CD14-positive monocyte (primary cell): Measurements from ENCODE around the gene BLMH. TPM values are rescaled to one million over a fixed set of nuclear protein-coding genes. Genes with fewer than 3 reads are reported as not detected.

Source experiments
- DNase-seq, 3 donors: peaks; one replicate each; pipeline ENCODE4 v3.0.0-alpha.2; 2011 to 2022
- H2AFZ ChIP-seq: 2 replicates; pipeline ENCODE4 v1.6.0; 2012; ENCODE audit warnings: mild to moderate bottlenecking, low read depth, low read length, inconsistent platforms; ENCODE audit not compliant: insufficient read depth, poor library complexity, severe bottlenecking
- H3K27ac ChIP-seq, 2 donors: 1 replicate in 1 of 2; 2 replicates in 1 of 2; pipeline ENCODE4 v1.5.1; 2012 to 2013; ENCODE audit warnings: low read length in 2 of 2, control low read depth in 1 of 2, inconsistent platforms in 1 of 2, low read depth in 1 of 2, mild to moderate bottlenecking in 1 of 2
- H3K27me3 ChIP-seq, 2 donors: one replicate each; pipeline versions ENCODE4 v1.6.0 to v1.6.1; 2011 to 2013; ENCODE audit warnings: low read length in 2 of 2; ENCODE audit not compliant: control insufficient read depth in 2 of 2, insufficient read depth in 2 of 2
- H3K36me3 ChIP-seq, 2 donors: replicated peaks in 1 of 2; 1 replicate in 1 of 2; 2 replicates in 1 of 2; pipeline versions ENCODE4 v1.5.1 to v1.6.1; 2012 to 2013; ENCODE audit warnings: low read length in 2 of 2, control low read depth in 1 of 2, inconsistent platforms in 1 of 2, mild to moderate bottlenecking in 1 of 2; ENCODE audit not compliant: insufficient read depth in 2 of 2, control insufficient read depth in 1 of 2
- H3K4me1 ChIP-seq, 2 donors: 1 replicate in 1 of 2; 2 replicates in 1 of 2; pipeline versions ENCODE4 v1.5.1 to v1.6.1; 2012 to 2013; ENCODE audit warnings: low read length in 2 of 2, control low read depth in 1 of 2, inconsistent platforms in 1 of 2, mild to moderate bottlenecking in 1 of 2, moderate library complexity in 1 of 2; ENCODE audit not compliant: insufficient read depth in 2 of 2, control insufficient read depth in 1 of 2
- H3K4me2 ChIP-seq: replicated peaks from 2 replicates; pipeline ENCODE3; 2012; ENCODE audit warnings: low read length, moderate library complexity, mild to moderate bottlenecking; ENCODE audit not compliant: poor library complexity, severe bottlenecking; ENCODE audit errors: extremely low read depth
- H3K4me3 ChIP-seq, 3 experiments: fragments of 200-600 bp in 1 of 3; sonication (generic) in 1 of 3; replicated peaks in 1 of 3; 1 replicate in 2 of 3; 2 replicates in 1 of 3; pipeline ENCODE4 v1.5.1; 2011 to 2013; ENCODE audit warnings: low read length in 3 of 3, mild to moderate bottlenecking in 3 of 3, control low read depth in 2 of 3, low read depth in 2 of 3, inconsistent platforms in 1 of 3, moderate library complexity in 1 of 3
- H3K79me2 ChIP-seq: 2 replicates; pipeline ENCODE4 v1.6.0; 2012; ENCODE audit warnings: mild to moderate bottlenecking, control low read depth, inconsistent platforms, low read length, moderate library complexity; ENCODE audit not compliant: insufficient read depth
- H3K9ac ChIP-seq: 2 replicates; pipeline ENCODE4 v1.6.0; 2017; ENCODE audit warnings: low read length, mild to moderate bottlenecking; ENCODE audit not compliant: insufficient read depth, poor library complexity, severe bottlenecking
- H3K9me3 ChIP-seq, 2 donors: replicated peaks in 1 of 2; 1 replicate in 1 of 2; 2 replicates in 1 of 2; pipeline versions ENCODE4 v1.5.1 to v1.6.1; 2012 to 2013; ENCODE audit warnings: low read length in 2 of 2, control low read depth in 1 of 2; ENCODE audit not compliant: control insufficient read depth in 1 of 2, insufficient read depth in 1 of 2
- H4K20me1 ChIP-seq: 2 replicates; pipeline ENCODE4 v1.6.0; 2012; ENCODE audit warnings: mild to moderate bottlenecking, low read length, control low read depth, moderate library complexity; ENCODE audit not compliant: insufficient read depth
- H3K27ac Mint-ChIP-seq, 7 donors: one replicate each; pipeline ENCODE4 v1.8.0; 2020; ENCODE audit warnings: mild to moderate bottlenecking in 7 of 7, mixed read lengths in 7 of 7, moderate library complexity in 6 of 7, inconsistent platforms in 2 of 7
- H3K27me3 Mint-ChIP-seq, 3 donors: one replicate each; pipeline ENCODE4 v1.8.0; 2021 to 2022; ENCODE audit warnings: low read depth in 3 of 3, mild to moderate bottlenecking in 3 of 3, mixed read lengths in 3 of 3, moderate library complexity in 3 of 3, inconsistent platforms in 1 of 3
- H3K36me3 Mint-ChIP-seq, 2 donors: one replicate each; pipeline ENCODE4 v1.8.0; 2020; ENCODE audit warnings: mixed read lengths in 2 of 2, inconsistent platforms in 1 of 2, mild to moderate bottlenecking in 1 of 2
- H3K4me1 Mint-ChIP-seq: one replicate; pipeline ENCODE4 v1.8.0; 2020; ENCODE audit warnings: mild to moderate bottlenecking, mixed read lengths
- H3K4me3 Mint-ChIP-seq, 2 donors: one replicate each; pipeline ENCODE4 v1.8.0; 2020; ENCODE audit warnings: mild to moderate bottlenecking in 2 of 2, mixed read lengths in 2 of 2, moderate library complexity in 1 of 2
- H3K9me3 Mint-ChIP-seq, 7 donors: one replicate each; pipeline ENCODE4 v1.8.0; 2020 to 2022; ENCODE audit warnings: mixed read lengths in 7 of 7, mild to moderate bottlenecking in 6 of 7, moderate library complexity in 6 of 7, inconsistent platforms in 2 of 7
- WGBS: methylation state at CpG from one replicate; pipeline ENCODE4 v1.1.5; 2013; ENCODE audit warnings: missing lambda C conversion rate; ENCODE audit not compliant: insufficient coverage; 5-methylcytosine and 5-hydroxymethylcytosine counted together
- intact Hi-C, 2 donors: fragments of 100-400 bp; cut with micrococcal nuclease; formaldehyde crosslinking; loops; one replicate each; pipeline versions ENCODE4 v1.15.0 to v1.15.1; 2023
- polyA plus RNA-seq, 3 donors: library from polyadenylated mRNA; depleted of rRNA in 1 of 3; unstranded in 2 of 3; stranded (reverse) in 1 of 3; fragments of 300-500 nt in 2 of 3; fragments of >200 nt in 1 of 3; fragmentation: Illumina TruSeq in 2 of 3; gene quantifications; 1 replicate in 2 of 3; 2 replicates in 1 of 3; pipeline ENCODE4 v1.2.3, GENCODE V29; 2012 to 2021
- TF ChIP-seq, protein P1 (sequence below): fragments of 200-600 bp; IDR thresholded peaks from one replicate; pipeline ENCODE4 v1.8.0; 2022; ENCODE audit warnings: antibody characterized with exemption, mild to moderate bottlenecking

BLMH gene
- polyA plus RNA-seq, 3 donors: 6.6 to 10.8 (median 10.4) TPM

DNA sequence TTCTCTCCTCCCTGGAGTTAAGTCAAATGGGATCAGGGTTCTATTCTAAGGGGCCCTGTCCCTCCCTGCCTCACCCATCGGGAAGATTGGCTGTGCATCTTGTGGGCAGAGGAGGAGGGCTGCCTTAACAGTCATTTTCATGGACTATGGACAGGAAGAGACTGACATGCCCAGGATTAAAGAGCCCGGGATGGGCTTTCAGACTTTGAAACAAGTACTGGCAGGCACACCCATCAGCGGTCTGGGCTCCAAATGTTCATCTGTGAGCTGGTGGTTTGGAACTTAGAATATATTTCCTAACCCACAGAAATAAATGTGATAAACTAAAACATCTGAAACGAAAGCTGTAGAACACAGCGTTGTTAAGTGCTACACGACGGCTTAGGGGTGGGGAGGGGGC, 62.7 kb downstream of the BLMH start:
- Mint-ChIP-seq H3K4me3 (no peak overlapping the region), H3K4me1 (peaks cover 29% of the 10 kb centered on the region), H3K9me3 (peaks cover 0 to 13% (median 2%) of the 10 kb centered on the region in 7 donors), H3K27ac (peak overlapping the region; percentile 43 to 84 (median 76)), H3K27me3 (peaks cover 22 to 33% (median 22%) of the 10 kb centered on the region in 3 donors), H3K36me3 (no peaks in the 10 kb centered on the region)
- H3K27ac ChIP-seq: peak overlapping the region; percentile 17 to 33
- no peaks in the 10 kb centered on the region for H4K20me1 ChIP-seq
- no peak overlapping the region for H3K4me3 ChIP-seq
- peaks cover 11 to 15% of the 10 kb centered on the region in 2 donors for H3K27me3 ChIP-seq
- DNase-seq: no peak
- peaks cover 10 to 23% of the 10 kb centered on the region in 2 donors for H3K4me1 ChIP-seq
- H3K9me3 ChIP-seq: no peaks in the 10 kb centered on the region
- intact Hi-C loops: no loop called here
- no peak overlapping the region for H3K4me2 ChIP-seq
- no peaks in the 10 kb centered on the region for H3K36me3 ChIP-seq
- H3K79me2 ChIP-seq: no peaks in the 10 kb centered on the region
- no peak overlapping the region for H3K9ac ChIP-seq
- TF ChIP-seq, protein P1, sequence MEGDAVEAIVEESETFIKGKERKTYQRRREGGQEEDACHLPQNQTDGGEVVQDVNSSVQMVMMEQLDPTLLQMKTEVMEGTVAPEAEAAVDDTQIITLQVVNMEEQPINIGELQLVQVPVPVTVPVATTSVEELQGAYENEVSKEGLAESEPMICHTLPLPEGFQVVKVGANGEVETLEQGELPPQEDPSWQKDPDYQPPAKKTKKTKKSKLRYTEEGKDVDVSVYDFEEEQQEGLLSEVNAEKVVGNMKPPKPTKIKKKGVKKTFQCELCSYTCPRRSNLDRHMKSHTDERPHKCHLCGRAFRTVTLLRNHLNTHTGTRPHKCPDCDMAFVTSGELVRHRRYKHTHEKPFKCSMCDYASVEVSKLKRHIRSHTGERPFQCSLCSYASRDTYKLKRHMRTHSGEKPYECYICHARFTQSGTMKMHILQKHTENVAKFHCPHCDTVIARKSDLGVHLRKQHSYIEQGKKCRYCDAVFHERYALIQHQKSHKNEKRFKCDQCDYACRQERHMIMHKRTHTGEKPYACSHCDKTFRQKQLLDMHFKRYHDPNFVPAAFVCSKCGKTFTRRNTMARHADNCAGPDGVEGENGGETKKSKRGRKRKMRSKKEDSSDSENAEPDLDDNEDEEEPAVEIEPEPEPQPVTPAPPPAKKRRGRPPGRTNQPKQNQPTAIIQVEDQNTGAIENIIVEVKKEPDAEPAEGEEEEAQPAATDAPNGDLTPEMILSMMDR: no peak
- WGBS: no CpG with 5 or more reads among the region's 7 CpGs
- H2AFZ ChIP-seq: no peak overlapping the region

DNA sequence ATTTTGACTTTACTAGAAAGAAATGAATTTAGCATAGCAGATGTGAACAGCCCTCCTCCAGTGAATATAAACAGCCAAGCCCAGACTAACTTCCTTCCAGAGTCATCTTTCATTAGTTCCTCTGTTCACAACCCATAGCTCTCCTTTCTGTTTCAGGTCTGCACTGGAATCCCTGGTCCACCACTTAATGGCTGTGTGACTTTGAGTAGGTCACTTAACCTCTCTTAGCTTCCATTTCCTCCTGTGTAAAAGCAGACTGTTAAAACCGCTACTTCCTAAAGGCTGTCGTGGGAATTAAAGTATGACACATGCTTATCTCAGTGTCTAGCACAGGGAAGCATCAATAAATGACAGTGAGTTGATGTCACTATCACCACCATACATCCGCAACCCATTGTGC, 63.7 kb downstream of the BLMH start:
- Histone ChIP-seq H3K36me3 (no peaks in the 10 kb centered on the region), H3K27ac (peak overlapping the region in 1 of 2 donors; percentile 33), H3K79me2 (no peaks in the 10 kb centered on the region), H3K4me2 (no peak overlapping the region), H4K20me1 (no peaks in the 10 kb centered on the region), H3K27me3 (peaks cover 1 to 5% of the 10 kb centered on the region in 2 donors), H3K9me3 (no peaks in the 10 kb centered on the region), H3K4me3 (no peak overlapping the region), H2AFZ (no peak overlapping the region), H3K4me1 (peaks cover 10 to 19% of the 10 kb centered on the region in 2 donors), H3K9ac (no peak overlapping the region)
- H3K9me3 Mint-ChIP-seq: peaks cover 0 to 11% (median 2%) of the 10 kb centered on the region in 7 donors
- H3K36me3 Mint-ChIP-seq: no peaks in the 10 kb centered on the region
- peaks cover 26% of the 10 kb centered on the region for H3K4me1 Mint-ChIP-seq
- TF ChIP-seq, protein P1: no peak
- DNase-seq: peak in 1 of 3 donors; percentile 31
- intact Hi-C loops: no loop called here
- H3K4me3 Mint-ChIP-seq: no peak overlapping the region
- H3K27ac Mint-ChIP-seq: peak overlapping the region in 2 of 7 donors; percentile 33 to 57
- peaks cover 12 to 24% (median 13%) of the 10 kb centered on the region in 3 donors for H3K27me3 Mint-ChIP-seq
- WGBS: 100% methylated on average over 1 of the region's 3 CpGs
